HG03095 (cell line): ENCODE results near the gene CDHR5.

ENCODE experiments used
- ATAC-seq: cut with Tn5 transposase; IDR thresholded peaks from one replicate; pipeline ENCODE4 v1.9.1; 2021; ENCODE audit warnings: moderate library complexity; ENCODE audit not compliant: unreplicated experiment

The CDHR5 gene

DNA sequence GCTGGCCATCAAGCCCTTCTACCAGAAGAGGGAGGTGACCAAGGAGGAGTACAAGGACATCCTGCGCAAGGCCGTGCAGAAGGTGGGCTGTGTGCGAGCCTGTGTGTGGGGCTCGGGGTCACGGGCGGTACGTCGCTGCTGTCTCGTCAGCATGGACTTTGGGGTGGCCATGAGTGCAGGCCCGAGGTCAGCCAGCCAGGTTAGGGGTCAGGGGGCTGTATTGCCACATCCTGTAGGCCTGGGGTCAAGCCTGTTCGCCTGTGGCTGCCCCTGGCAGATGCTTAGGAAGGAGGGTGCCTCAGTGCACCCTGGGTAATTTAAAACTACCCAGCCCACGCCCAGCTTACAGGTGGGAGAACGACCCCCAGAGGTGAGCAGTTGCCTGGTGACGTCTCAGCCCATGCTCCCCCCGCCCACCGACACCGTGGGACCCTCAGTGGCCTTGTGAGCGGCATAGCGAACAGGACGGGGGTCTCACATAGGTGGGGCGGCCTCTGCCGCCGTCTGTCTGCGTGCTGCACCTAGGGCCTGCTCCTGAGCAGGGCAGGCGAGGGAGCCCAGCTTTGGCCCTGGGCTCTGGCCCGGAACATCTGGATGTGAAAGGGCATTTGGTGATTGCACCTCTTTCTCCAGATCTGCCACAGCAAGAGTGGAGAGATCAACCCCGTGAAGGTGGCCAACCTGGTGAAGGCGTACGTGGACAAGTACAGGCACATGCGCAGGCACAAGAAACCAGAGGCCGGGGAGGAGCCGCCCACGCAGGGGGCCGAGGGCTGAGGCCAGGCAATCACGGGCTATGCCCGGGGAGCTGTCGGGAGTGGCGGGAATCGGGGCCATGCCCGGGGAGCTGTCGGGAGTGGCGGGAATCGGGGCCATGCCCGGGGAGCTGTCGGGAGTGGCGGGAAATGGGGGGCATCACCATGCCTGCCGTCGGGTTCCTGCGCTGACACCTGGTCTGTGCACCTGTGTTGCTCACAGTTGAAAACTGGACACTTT lies 13.5 kb downstream of the CDHR5 start:
- ATAC-seq: no peak

DNA sequence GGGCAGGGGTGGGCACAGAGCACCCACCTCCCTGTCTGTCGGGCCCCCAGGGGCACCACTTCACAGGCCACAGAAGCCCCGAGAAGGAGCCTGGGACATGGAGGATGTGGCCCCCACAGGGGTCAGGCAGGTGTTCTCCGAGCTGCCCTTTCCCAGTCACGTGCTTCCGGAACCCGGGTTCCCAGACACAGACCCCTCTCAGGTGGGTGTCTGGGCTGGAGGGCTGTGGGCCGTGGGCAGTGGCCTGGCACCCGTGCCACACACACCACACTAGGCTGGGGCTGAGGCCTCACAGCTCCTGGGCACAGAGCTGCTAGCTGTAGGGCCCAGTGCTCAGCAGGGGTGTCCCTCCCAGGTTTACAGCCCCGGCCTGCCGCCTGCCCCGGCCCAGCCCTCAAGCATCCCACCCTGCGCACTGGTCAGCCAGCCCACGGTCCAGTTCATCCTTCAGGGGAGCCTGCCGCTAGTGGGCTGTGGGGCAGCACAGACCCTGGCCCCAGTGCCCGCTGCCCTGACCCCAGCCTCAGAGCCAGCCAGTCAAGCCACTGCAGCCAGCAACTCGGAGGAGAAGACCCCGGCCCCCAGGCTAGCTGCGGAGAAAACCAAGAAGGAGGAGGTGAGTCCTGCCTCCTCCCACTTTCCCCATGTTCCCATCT lies 14.5 kb downstream of the CDHR5 start:
- ATAC-seq: no peak

DNA sequence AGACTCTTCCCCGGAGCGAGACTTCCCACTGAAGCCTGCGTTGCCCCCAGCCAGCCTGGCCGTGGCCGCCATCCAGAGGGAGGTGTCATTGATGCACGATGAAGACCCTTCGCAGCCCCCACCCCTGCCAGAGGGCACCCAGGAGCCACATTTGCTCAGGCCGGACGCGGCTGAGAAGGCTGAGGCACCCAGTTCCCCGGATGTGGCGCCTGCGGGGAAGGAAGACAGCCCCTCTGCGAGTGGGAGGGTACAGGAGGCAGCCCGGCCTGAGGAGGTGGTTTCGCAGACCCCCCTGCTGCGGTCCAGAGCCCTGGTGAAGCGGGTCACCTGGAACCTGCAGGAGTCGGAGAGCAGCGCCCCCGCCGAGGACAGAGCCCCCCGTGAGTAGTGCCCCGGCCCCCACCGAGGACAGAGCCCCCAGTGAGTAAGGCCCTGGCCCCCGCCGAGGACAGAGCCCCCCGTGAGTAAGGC lies 15.4 kb downstream of the CDHR5 start:
- ATAC-seq: no peak

DNA sequence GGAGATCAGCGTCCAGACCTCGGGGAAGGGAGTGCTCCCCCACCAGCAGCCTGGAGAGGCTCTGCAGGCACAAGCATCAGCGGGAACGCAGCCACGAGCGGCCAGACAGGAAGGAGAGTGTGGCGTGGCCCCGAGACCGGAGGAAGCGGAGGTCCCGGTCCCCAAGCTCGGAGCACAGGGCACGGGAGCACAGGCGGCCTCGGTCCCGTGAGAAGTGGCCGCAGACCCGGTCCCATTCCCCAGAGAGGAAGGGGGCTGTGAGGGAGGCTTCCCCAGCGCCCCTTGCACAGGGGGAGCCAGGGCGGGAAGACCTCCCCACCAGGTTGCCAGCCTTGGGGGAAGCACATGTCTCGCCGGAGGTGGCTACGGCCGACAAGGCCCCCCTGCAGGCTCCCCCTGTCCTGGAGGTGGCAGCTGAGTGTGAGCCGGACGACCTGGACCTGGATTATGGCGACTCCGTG lies 15.9 kb downstream of the CDHR5 start:
- no peak for ATAC-seq

DNA sequence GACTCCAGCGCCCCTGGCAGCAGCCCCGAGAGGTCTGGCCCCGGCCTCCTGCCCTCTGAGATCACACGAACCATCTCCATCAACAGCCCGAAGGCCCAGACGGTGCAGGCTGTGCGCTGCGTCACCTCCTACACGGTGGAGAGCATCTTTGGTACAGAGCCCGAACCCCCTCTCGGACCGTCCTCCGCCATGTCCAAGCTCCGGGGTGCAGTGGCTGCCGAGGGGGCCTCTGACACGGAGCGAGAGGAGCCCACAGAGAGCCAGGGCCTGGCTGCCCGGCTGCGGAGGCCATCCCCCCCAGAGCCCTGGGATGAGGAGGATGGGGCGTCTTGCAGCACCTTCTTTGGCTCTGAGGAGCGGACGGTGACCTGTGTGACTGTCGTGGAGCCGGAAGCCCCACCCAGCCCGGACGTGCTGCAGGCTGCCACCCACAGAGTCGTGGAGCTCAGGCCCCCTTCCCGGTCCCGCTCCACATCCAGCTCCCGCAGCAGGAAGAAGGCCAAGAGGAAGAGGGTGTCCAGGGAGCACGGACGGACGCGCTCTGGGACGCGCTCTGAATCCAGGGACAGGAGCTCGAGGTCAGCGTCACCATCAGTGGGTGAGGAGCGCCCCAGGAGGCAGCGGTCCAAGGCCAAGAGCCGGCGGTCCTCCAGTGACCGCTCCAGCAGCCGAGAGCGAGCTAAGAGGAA lies 16.6 kb downstream of the CDHR5 start:
- no peak for ATAC-seq

DNA sequence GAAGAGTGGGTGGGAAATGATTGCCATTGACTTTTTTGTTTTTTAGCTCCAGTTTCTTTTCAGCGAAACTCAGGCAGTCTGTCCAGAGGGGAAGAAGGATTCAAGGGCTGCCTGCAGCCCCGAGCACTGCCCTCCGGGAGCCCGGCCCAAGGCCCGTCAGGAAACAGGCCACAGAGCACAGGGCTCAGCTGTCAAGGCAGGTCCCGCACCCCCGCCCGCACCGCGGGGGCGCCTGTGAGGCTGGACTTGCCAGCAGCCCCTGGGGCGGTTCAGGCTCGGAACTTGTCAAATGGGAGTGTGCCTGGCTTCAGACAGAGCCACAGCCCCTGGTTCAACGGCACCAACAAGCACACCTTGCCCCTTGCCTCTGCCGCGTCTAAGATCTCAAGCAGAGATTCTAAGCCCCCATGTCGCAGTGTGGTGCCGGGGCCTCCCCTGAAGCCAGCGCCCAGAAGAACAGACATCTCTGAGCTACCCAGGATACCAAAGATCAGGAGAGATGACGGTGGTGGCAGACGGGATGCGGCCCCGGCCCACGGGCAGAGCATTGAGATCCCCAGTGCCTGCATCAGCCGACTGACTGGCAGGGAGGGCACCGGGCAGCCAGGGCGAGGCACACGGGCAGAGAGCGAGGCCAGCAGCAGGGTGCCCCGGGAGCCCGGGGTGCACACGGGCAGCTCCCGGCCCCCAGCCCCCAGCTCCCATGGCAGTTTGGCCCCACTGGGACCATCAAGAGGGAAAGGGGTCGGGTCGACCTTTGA lies 17.6 kb downstream of the CDHR5 start:
- no peak for ATAC-seq

DNA sequence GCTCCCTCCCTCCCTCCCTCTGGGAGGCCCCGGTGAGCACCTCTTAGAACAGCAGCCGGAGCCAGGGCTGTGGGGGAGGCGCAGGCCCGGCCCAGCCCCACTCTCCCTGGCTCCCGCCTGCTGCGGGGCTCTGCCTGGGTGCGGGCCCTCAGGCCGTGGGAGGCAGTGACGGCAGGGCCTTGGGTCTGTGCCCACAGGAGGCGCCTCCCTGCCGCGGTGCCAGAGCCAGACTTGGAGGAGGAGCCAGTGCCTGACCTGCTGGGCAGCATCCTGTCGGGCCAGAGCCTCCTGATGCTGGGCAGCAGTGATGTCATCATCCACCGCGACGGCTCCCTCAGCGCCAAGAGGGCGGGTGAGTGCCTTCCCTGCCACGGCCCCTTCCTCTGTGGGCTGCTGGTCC lies 18.5 kb downstream of the CDHR5 start:
- ATAC-seq: no peak

DNA sequence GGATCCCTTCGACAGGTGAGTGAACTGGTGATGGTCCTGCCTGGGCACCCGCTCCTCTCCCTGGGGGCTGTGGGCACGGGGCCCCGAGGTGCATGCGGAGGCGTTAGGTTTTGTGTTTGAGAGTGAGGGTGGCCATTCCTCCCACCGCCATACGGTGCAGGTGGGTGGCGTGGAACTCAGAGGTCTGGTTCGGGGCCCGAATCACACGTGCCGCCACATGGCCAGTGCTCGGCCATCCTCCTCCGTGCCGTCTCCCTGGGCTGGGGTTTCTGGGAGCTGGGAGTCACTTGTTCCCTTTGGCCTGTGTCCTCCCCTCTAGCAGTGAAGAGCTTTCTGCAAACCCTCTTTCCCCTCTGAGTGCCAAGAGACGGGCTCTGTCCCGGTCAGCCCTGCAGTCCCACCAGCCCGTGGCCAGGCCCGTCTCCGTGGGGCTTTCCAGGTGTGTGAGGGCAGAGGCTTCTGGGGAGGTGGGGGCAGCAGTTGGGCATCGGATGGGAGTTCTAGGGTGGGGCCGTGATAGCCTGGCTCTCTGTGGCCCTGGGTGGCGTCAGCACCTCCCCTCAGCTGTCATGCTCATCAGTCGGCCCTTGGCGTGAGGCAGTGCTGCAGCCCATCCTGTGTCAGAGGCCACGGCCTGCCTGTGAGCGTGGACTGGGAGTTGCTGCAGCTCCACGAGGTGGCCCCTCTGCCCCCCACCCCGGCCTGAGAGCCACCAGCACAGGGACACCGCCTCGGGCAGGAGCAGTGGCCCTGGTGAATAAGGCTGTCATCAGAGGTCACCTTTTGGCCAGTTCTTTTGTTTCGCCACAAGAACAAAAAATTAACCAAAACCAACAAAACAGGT lies 19.2 kb downstream of the CDHR5 start:
- no peak for ATAC-seq

DNA sequence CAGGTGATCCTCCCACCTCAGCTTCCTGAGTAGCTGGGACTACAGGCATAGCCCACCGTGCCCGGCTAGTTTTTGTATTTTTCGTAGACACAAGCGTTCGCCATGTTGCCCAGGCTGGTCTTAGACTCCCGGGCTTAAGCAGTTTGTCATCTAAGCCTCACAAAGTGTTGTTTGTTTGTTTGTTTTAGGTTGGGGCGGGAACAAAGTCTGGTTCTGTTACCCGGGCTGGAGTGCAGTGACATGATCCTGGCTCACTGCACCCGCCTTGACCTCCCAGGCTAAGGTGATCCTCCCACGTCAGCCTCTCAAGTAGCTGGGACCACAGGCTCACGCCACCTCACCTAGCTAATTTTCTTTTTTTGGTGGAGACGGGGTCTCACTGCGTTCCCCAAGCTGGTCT lies 21.6 kb downstream of the CDHR5 start:
- no peak for ATAC-seq

DNA sequence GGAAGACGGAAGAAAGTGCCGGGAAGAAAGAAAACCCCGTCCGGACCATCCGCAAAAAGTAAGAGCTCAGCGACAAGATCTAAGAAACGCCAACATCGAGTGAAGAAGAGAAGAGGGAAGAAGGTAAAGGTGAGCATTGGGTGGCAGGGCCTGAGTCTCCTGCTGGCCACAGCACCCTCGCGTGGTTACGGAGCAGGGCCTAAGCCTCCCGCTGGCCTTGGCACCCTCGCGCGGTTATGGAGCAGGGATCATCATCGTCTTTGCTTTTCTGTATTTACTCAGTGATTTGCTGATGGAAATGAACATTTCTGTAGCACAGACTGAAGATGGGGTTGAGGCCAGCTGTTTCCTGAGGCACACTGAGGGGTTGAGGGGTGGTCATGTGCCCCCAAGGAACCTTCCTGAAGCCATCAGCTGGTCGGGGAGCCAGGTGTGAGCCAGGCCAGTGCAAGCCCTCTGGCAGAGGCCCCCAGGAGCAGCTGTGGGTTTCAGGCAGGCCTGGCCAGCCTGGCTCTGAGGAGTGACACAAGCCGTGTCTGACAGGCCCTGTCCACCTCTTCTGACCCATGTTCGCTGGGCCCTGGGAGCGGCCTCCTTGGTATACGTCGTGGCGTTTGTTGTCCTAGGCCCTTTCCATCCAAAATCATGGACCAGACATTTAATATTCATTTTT lies 23.0 kb downstream of the CDHR5 start:
- no peak for ATAC-seq

DNA sequence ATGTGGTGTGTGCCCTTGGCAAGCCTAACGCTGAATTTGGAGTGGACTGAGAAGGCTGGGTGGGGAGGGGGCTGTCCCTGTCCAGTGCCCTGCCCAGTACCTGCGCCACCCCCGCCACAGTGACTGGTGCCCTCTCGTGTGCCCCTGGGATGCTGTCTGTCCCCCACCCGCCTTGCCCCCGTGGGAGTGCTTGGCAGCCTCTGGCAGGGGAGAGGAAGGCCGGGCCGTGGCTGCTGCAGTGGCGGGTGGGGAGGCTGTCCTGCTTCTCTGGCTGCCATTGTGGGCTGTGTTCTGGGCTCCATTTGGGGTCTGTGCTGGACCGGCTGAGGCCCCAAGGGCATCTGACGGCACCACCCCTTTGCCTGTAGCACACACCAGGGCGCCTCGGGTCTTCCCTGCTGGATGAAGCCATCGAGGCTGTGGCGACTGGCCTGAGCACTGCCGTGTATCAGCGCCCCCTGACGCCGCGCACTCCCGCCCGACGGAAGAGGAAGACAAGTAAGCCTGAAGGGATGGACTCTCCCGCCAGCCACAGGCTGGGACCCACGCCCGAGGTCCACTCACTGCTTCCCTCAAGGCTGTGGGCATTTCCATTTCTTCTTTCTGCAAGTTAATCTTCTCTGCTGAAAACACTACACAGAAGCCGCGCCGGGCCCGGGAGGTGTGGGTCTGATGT lies 26.6 kb downstream of the CDHR5 start:
- ATAC-seq: no peak

DNA sequence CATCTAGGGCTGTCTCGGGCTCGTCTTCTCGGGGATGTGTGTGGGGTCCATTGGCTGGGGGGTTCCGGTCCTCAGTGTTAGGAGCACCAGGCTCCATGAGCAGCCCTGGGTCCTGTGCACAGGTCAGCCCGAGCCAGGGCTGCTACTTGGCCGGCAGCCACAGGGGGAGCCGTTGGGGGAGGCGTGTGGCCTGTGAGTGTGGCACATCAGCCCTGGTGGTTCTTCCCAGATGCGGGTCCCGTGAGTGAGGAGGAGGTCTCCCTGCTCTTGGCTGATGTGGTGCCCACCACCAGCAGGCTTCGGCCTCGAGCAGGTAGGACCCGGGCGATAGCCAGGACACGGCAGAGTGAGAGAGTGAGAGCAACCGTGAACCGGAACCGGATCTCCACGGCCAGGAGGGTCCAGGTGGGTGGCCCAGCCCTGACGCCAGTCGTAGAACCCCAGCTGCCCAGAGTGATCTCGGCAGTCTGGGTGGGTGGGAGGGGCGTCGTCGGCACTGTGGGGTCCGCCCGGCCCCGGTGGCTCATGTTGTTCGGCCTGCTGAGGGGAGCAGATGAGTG lies 27.5 kb downstream of the CDHR5 start:
- ATAC-seq: no peak

DNA sequence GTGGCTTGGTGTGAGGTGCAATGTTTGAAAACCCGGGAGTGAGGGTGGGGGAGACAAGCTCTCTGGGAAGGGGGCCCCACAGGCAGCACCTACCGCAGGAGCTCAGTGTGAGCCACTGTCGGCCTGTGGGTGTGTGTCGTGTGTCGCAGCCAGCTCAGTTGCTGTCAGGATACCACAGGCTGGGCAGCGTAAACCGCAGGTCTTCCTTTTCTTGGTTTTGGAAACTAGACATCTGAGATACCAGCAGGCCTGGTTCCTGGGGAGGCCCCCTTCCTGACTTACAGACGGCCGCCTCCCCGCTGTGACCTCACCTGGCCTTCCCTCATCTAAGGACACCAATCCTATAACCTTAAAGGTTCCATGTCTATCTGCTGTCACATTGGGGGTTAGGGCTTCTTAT lies 28.4 kb downstream of the CDHR5 start:
- ATAC-seq: no peak

DNA sequence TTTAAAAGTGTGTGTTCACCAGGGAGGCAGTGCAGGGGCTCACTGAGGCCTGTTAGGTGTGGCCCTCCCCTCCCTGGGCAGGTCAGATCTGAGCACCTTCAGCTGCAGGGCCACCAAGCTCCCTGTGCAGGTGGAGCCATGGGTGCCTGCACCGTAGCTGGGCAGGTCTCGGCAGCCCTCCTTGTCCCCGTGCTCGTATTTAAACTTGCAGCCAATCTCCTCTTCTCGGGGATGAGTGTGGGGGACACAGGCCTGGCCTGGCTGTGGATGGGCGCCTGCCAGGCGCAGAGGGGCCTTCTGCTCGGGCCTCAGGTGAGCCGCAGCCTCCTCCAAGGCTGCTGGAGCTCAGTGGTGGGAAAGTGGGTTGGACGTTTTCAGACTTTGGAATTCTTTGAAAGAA lies 29.4 kb downstream of the CDHR5 start:
- no peak for ATAC-seq

DNA sequence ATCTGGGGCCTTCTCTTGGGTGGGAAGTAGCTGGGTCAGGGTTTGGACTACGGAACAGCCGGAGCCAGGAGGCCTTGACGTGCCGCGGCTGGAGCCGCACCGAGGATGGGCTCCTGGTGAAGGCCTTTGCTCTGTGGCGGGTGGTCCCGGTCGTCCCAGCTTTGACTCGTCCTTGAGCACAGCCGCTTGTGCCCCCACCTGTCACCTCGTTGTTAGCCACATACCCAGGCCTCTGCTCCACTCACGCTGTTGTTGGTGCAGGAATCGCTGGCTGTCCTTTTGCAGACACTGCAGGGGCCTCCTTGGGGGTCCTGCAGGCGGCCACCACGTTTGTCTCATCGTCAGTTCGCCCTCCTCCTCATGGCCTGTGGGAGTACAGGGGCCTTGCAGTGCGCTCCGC lies 31.4 kb downstream of the CDHR5 start:
- no peak for ATAC-seq

DNA sequence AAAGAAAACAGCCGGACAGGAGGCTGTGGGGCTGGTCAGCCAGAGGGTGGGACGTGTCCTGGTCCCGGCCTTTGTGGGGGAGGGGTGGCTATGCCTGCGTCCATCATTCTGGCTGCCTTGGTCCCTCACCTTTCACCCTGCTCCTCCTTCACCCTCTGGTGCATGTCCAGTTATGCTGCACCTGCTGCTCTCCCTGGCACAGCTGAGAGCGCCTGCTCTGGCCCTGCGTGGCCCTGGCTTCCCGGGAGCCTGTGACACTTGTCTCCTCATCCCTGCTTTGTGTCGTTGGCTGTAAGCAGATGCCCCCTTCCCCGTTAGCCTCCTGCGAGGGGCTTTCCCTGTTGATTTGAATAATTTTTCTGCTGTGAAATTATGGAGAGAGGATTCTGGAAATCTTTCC lies 31.8 kb downstream of the CDHR5 start:
- ATAC-seq: no peak

DNA sequence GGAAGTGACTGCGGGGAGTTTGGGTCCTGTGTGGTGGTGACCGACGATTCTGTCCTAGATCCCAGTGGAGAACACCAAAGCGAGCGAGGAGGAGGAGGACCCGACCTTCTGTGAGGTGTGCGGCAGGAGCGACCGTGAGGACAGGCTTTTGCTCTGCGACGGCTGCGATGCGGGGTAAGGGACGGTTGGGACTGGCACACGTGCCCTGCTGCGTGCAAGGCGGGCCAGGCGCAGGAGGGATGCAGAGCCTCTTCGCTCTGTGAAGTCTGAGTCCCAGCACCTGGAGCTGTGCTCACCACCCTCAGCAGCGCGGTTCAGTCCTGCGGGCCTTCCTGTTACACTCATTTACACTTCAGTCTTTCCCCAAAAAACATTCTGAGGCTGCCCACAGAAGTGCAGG lies 32.3 kb downstream of the CDHR5 start:
- ATAC-seq: no peak

DNA sequence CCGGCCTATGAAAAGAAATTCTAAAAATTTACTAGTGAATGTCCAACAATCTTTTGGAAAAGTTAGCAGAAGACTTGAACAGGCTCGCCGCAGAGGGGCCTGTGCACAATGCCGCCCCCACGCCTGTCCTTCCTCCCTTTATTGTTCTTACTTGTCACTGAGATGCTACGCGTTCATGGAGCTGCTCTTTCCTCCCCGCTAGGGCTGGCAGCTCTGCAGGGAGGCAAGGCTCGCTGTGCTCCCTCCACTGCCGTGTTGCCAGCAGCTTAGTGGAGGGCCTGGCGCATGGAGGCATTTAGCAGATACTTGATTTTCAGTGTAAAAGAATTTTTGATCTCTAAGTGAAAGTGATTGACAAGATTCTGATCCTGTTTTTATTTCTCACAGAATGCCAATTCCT lies 33.8 kb downstream of the CDHR5 start:
- ATAC-seq: no peak
